Neural cell (in vitro differentiated cells): ENCODE measurements around the gene METAP1. TPM values are rescaled to one million over a fixed set of nuclear protein-coding genes. Genes with fewer than 3 reads are reported as not detected.

ENCODE experiments used
- H2AFZ ChIP-seq: fragments of 200-600, 300-800 bp; sonication (generic), shearing (Covaris generic); 2 replicates; pipeline ENCODE4 v1.6.0; 2014; ENCODE audit warnings: low read depth, mild to moderate bottlenecking, antibody characterized with exemption, low read length, moderate library complexity
- H3F3A ChIP-seq: fragments of 200-600 bp; shearing (Covaris generic); 2 replicates; pipeline ENCODE4 v1.6.1; 2016; ENCODE audit warnings: mild to moderate bottlenecking, moderate library complexity, mixed read lengths, antibody characterized with exemption, low read length; ENCODE audit not compliant: insufficient read depth, poor library complexity, severe bottlenecking
- H3K27ac ChIP-seq: fragments of 200-600, 300-800 bp; sonication (generic), shearing (Covaris generic); 2 replicates; pipeline ENCODE4 v1.5.1; 2014; ENCODE audit warnings: mild to moderate bottlenecking, low read length, moderate library complexity
- H3K27me3 ChIP-seq: fragments of 300-800, 200-600 bp; sonication (generic), shearing (Covaris generic); 2 replicates; pipeline ENCODE4 v1.6.0; 2014; ENCODE audit warnings: mild to moderate bottlenecking, low read depth, low read length, moderate library complexity; ENCODE audit not compliant: insufficient read depth
- H3K36me3 ChIP-seq: fragments of 300-800, 200-600 bp; sonication (generic), shearing (Covaris generic); 2 replicates; pipeline ENCODE4 v1.5.1; 2014; ENCODE audit warnings: mild to moderate bottlenecking, antibody characterized with exemption, low read length, moderate library complexity; ENCODE audit not compliant: insufficient read depth
- H3K4me2 ChIP-seq: fragments of 300-800, 200-600 bp; sonication (generic), shearing (Covaris generic); 2 replicates; pipeline ENCODE4 v1.6.0; 2014; ENCODE audit warnings: mild to moderate bottlenecking, low read length
- H3K4me3 ChIP-seq: fragments of 300-800, 200-600 bp; sonication (generic), shearing (Covaris generic); 2 replicates; pipeline ENCODE4 v1.5.1; 2014; ENCODE audit warnings: mild to moderate bottlenecking, low read length, moderate library complexity
- H3K79me2 ChIP-seq: fragments of 200-600 bp; shearing (Covaris generic); replicated peaks from 2 replicates; pipeline ENCODE4 v1.6.0; 2014; ENCODE audit warnings: mild to moderate bottlenecking, low read length, moderate library complexity; ENCODE audit not compliant: insufficient read depth
- H3K9ac ChIP-seq: fragments of 300-800, 200-600 bp; sonication (generic), shearing (Covaris generic); 2 replicates; pipeline ENCODE4 v1.6.1; 2016; ENCODE audit warnings: mild to moderate bottlenecking, low read length, mixed read lengths
- H3K9me2 ChIP-seq: fragments of 200-600 bp; shearing (Covaris generic); 2 replicates; pipeline ENCODE4 v1.6.1; 2016; ENCODE audit warnings: mild to moderate bottlenecking, low read length, mixed read lengths; ENCODE audit not compliant: insufficient read depth
- H3K9me3 ChIP-seq: fragments of 200-600, 300-800 bp; sonication (generic), shearing (Covaris generic); 2 replicates; pipeline ENCODE4 v1.6.1; 2016; ENCODE audit warnings: mild to moderate bottlenecking, mixed run types, low read length, moderate library complexity, mixed read lengths
- H4K20me1 ChIP-seq: fragments of 200-600 bp; shearing (Covaris generic); 2 replicates; pipeline ENCODE4 v1.6.1; 2016; ENCODE audit warnings: mild to moderate bottlenecking, mixed run types; ENCODE audit not compliant: insufficient read depth
- EP300 ChIP-seq: fragments of 450-650 bp; conservative IDR thresholded peaks from 2 replicates; pipeline ENCODE4 v1.6.1; 2014; ENCODE audit warnings: antibody characterized with exemption, mild to moderate bottlenecking, moderate library complexity; ENCODE audit not compliant: poor library complexity, severe bottlenecking
- EZH2 ChIP-seq: fragments of 200-600, 300-800 bp; shearing (Covaris generic), sonication (generic); IDR thresholded peaks from 2 replicates; pipeline ENCODE4 v1.6.1; 2014; ENCODE audit warnings: antibody characterized with exemption, low read length, borderline replicate concordance, mild to moderate bottlenecking; ENCODE audit not compliant: insufficient read depth, poor library complexity, severe bottlenecking
- MXI1 ChIP-seq: fragments of 450-650 bp; conservative IDR thresholded peaks from 2 replicates; pipeline ENCODE4 v1.6.1; 2014; ENCODE audit warnings: antibody characterized with exemption, mild to moderate bottlenecking; ENCODE audit not compliant: poor library complexity, severe bottlenecking
- POLR2AphosphoS5 ChIP-seq: IDR thresholded peaks from 2 replicates; pipeline ENCODE4 v1.6.1; 2012
- RAD21 ChIP-seq: fragments of 450-650 bp; conservative IDR thresholded peaks from 2 replicates; pipeline ENCODE4 v1.6.1; 2014; ENCODE audit warnings: antibody characterized with exemption, mild to moderate bottlenecking, moderate library complexity
- SMC3 ChIP-seq: fragments of 450-650 bp; conservative IDR thresholded peaks from 2 replicates; pipeline ENCODE4 v1.6.1; 2014; ENCODE audit warnings: antibody characterized with exemption, mild to moderate bottlenecking, moderate library complexity; ENCODE audit not compliant: poor library complexity
- TAF1 ChIP-seq: IDR thresholded peaks from 2 replicates; pipeline ENCODE4 v1.6.1; 2012; ENCODE audit warnings: low read depth
- polyA plus RNA-seq: library from polyadenylated mRNA; depleted of rRNA; stranded (reverse); fragments of >200 nt; gene quantifications from 2 replicates; pipeline ENCODE4 v1.2.3, GENCODE V29; 2014
- TF ChIP-seq, protein P1 (sequence below): fragments of 450-650 bp; IDR thresholded peaks from 2 replicates; pipeline ENCODE4 v1.5.1; 2014; ENCODE audit warnings: antibody characterized with exemption, mild to moderate bottlenecking, moderate library complexity; ENCODE audit not compliant: poor library complexity, severe bottlenecking
- TF ChIP-seq, protein P2 (sequence below): IDR thresholded peaks from 2 replicates; pipeline ENCODE4 v1.6.1; 2012; ENCODE audit warnings: borderline replicate concordance

Gene METAP1
- polyA plus RNA-seq, 1 donor from 2014 or later = 24.5 TPM

DNA sequence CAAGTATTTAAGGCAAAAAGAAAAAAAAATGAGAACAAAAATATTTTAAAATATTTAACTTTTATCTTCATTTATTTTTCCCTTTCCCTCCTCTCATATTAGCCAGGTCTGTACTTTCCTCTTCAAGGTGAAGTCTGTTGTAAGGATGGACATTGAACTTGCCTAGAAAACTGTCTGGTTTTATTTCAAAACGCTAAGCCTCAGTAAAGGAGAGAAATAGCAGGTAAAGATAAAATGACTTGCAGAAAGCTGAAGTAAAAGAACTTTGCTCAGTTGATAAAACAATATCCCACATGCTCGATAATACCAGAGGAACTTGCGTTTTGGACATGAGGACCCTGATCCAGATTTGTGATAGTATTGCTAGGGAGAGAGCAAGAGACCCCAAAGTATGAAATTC, 28.6 kb upstream of the METAP1 start:
- Histone ChIP-seq H3K4me3 (no peak overlapping the region), H2AFZ (no peak overlapping the region), H3K27me3 (no peaks in the 10 kb centered on the region), H4K20me1 (no peaks in the 10 kb centered on the region), H3K4me2 (no peak overlapping the region), H3K79me2 (no peaks in the 10 kb centered on the region), H3K9me2 (no peaks in the 10 kb centered on the region), H3K9ac (no peak overlapping the region), H3K27ac (no peak overlapping the region), H3F3A (no peaks in the 10 kb centered on the region), H3K36me3 (no peaks in the 10 kb centered on the region), H3K9me3 (no peaks in the 10 kb centered on the region)
- TF ChIP-seq EZH2 (no peak), SMC3 (no peak), EP300 (no peak), POLR2AphosphoS5 (no peak), TAF1 (no peak), MXI1 (no peak), RAD21 (no peak)
- TF ChIP-seq, protein P1, sequence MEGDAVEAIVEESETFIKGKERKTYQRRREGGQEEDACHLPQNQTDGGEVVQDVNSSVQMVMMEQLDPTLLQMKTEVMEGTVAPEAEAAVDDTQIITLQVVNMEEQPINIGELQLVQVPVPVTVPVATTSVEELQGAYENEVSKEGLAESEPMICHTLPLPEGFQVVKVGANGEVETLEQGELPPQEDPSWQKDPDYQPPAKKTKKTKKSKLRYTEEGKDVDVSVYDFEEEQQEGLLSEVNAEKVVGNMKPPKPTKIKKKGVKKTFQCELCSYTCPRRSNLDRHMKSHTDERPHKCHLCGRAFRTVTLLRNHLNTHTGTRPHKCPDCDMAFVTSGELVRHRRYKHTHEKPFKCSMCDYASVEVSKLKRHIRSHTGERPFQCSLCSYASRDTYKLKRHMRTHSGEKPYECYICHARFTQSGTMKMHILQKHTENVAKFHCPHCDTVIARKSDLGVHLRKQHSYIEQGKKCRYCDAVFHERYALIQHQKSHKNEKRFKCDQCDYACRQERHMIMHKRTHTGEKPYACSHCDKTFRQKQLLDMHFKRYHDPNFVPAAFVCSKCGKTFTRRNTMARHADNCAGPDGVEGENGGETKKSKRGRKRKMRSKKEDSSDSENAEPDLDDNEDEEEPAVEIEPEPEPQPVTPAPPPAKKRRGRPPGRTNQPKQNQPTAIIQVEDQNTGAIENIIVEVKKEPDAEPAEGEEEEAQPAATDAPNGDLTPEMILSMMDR = no peak
- TF ChIP-seq, protein P2, sequence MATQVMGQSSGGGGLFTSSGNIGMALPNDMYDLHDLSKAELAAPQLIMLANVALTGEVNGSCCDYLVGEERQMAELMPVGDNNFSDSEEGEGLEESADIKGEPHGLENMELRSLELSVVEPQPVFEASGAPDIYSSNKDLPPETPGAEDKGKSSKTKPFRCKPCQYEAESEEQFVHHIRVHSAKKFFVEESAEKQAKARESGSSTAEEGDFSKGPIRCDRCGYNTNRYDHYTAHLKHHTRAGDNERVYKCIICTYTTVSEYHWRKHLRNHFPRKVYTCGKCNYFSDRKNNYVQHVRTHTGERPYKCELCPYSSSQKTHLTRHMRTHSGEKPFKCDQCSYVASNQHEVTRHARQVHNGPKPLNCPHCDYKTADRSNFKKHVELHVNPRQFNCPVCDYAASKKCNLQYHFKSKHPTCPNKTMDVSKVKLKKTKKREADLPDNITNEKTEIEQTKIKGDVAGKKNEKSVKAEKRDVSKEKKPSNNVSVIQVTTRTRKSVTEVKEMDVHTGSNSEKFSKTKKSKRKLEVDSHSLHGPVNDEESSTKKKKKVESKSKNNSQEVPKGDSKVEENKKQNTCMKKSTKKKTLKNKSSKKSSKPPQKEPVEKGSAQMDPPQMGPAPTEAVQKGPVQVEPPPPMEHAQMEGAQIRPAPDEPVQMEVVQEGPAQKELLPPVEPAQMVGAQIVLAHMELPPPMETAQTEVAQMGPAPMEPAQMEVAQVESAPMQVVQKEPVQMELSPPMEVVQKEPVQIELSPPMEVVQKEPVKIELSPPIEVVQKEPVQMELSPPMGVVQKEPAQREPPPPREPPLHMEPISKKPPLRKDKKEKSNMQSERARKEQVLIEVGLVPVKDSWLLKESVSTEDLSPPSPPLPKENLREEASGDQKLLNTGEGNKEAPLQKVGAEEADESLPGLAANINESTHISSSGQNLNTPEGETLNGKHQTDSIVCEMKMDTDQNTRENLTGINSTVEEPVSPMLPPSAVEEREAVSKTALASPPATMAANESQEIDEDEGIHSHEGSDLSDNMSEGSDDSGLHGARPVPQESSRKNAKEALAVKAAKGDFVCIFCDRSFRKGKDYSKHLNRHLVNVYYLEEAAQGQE = no peak

DNA sequence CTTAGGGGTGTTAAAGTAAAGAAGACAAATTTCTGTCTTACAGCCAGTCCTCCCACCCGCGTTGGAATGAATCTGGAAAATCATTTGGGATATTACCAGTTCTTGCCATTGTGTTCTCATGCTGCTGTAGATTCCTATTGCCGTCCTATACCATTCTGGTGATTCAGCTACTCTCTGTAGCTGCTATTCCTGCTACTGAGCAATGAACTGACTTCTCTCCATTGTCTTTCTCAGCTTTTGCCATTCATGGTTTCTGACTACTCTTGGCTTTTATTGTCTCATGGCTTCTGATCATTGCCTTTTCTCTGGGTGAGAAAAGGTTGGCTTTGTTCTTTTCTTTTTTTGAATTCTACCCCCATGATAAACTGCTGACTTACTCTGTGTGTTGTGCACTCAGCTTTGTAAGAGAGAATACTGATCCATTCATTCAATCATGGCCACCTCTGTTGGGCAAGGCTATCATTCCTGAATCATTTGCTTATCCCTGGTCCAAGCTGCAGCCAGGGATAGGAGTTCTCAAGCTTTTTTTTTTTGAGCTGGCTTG, 27.7 kb upstream of the METAP1 start:
- Histone ChIP-seq H3K9me2 (no peaks in the 10 kb centered on the region), H3K9ac (no peak overlapping the region), H3K27me3 (no peaks in the 10 kb centered on the region), H3K27ac (no peak overlapping the region), H3K36me3 (no peaks in the 10 kb centered on the region), H3K4me2 (no peak overlapping the region), H3F3A (no peaks in the 10 kb centered on the region), H3K4me3 (no peak overlapping the region), H2AFZ (no peak overlapping the region), H3K9me3 (no peaks in the 10 kb centered on the region), H4K20me1 (no peaks in the 10 kb centered on the region), H3K79me2 (no peaks in the 10 kb centered on the region)
- TF ChIP-seq, protein P2 = no peak
- TF ChIP-seq MXI1 (no peak), EP300 (no peak), RAD21 (no peak), SMC3 (no peak), EZH2 (no peak), POLR2AphosphoS5 (no peak)
